Activated CD4-positive, alpha-beta memory T cell treated with anti-CD3 and anti-CD28 coated beads, Interleukin-2, amount 10 ng/mL, durations not matched to agents 7 days and 5 days (primary cell): ENCODE data around the gene SRSF3. TPM values are rescaled to one million over a fixed set of nuclear protein-coding genes. Genes with fewer than 3 reads are reported as not detected.

Source experiments
- CTCF ChIA-PET: fragments of 350-600 bp; sonication (Branson Sonifier 250); formaldehyde crosslinking; loops from one replicate; lab custom pipeline; 2021; ENCODE audit warnings: antibody characterized with exemption, inconsistent platforms; lab: Charles Lee
- POLR2A ChIA-PET: fragments of 350-600 bp; sonication (Branson Sonifier 250); formaldehyde crosslinking; loops from one replicate; lab custom pipeline; 2021; ENCODE audit warnings: antibody characterized with exemption; lab: Charles Lee
- DNase-seq: peaks from one replicate; pipeline ENCODE4 v3.0.0-alpha.2; 2020
- H3K27ac Mint-ChIP-seq: one replicate; pipeline ENCODE4 v1.8.0; 2021; ENCODE audit warnings: mild to moderate bottlenecking, mixed read lengths
- H3K27me3 Mint-ChIP-seq: one replicate; pipeline ENCODE4 v1.8.0; 2021; ENCODE audit warnings: mixed read lengths
- H3K36me3 Mint-ChIP-seq: one replicate; pipeline ENCODE4 v1.8.0; 2021; ENCODE audit warnings: low read depth, mixed read lengths
- H3K4me1 Mint-ChIP-seq: one replicate; pipeline ENCODE4 v1.8.0; 2021; ENCODE audit warnings: mixed read lengths
- H3K4me3 Mint-ChIP-seq: one replicate; pipeline ENCODE4 v1.8.0; 2021; ENCODE audit warnings: mild to moderate bottlenecking, mixed read lengths
- H3K9me3 Mint-ChIP-seq: one replicate; pipeline ENCODE4 v1.8.0; 2021; ENCODE audit warnings: mixed read lengths
- total RNA-seq, 2 experiments: library from RNA; stranded (reverse); gene quantifications; one replicate each; pipeline ENCODE4 v1.2.3, GENCODE V29; 2021

SRSF3 gene
- 100 to 1,000 TPM; 384 to 385 TPM for total RNA-seq

GRCh38 chr6:36594029-36594815 is at the start of gene SRSF3:
TSS of gene SRSF3 (plus strand) at chr6:36594362. CDS start at chr6:36596763, 2,401 bp downstream.
- Mint-ChIP-seq H3K4me1 (peaks cover 37% of the 10 kb centered on the region), H3K4me3 (peak within 1 kb of the TSS; percentile 93), H3K9me3 (no peaks in the 10 kb centered on the region), H3K27me3 (no peaks in the 10 kb centered on the region), H3K36me3 (peaks cover 52% of the 10 kb centered on the region), H3K27ac (peak within 1 kb of the TSS; percentile 95)
- ChIA-PET POLR2A (interaction anchor here (0.9 to 12.9 kb wide), 21 partner anchors 9 to 664 kb away, joined by 3 to 225 read pairs (median 4); partner anchors contain the start of genes CDKN1A, KCTD20, MAPK14 and MTCH1), CTCF (interaction anchor here (0.6 to 0.8 kb wide), 4 partner anchors 21 to 172 kb away, joined by 3 to 4 read pairs (median 3); no protein-coding TSS in a partner anchor)
- peak; percentile 97 for DNase-seq

GRCh38 chr6:36545767-36546307 is 48.3 kb upstream of the SRSF3 start:
- Mint-ChIP-seq H3K4me3 (peak overlapping the region; percentile 96), H3K4me1 (peaks cover 47% of the 10 kb centered on the region), H3K27me3 (no peaks in the 10 kb centered on the region), H3K9me3 (no peaks in the 10 kb centered on the region), H3K27ac (peak overlapping the region; percentile 92), H3K36me3 (peaks cover 45% of the 10 kb centered on the region)
- ChIA-PET POLR2A (interaction anchor here (0.6 to 8.0 kb wide), 14 partner anchors 9 to 505 kb away, joined by 3 to 225 read pairs (median 3); partner anchors contain the start of gene SRSF3), CTCF (interaction anchor here (0.6 to 1.3 kb wide), 8 partner anchors 47 to 623 kb away, joined by 3 to 5 read pairs (median 3); no protein-coding TSS in a partner anchor)
- DNase-seq, result no peak

GRCh38 chr6:36546308-36546919 is 47.7 kb upstream of the SRSF3 start:
- Mint-ChIP-seq H3K4me3 (peak overlapping the region; percentile 96), H3K27ac (peak overlapping the region; percentile 92), H3K27me3 (no peaks in the 10 kb centered on the region), H3K36me3 (peaks cover 39% of the 10 kb centered on the region), H3K9me3 (no peaks in the 10 kb centered on the region), H3K4me1 (peaks cover 42% of the 10 kb centered on the region)
- DNase-seq, result peak; percentile 32
- ChIA-PET POLR2A (interaction anchor here (0.6 to 8.0 kb wide), 15 partner anchors 9 to 504 kb away, joined by 3 to 225 read pairs (median 3); partner anchors contain the start of gene SRSF3), CTCF (interaction anchor here (0.8 to 1.3 kb wide), 6 partner anchors 47 to 62 kb away, joined by 3 to 5 read pairs (median 4); no protein-coding TSS in a partner anchor)

GRCh38 chr6:36546920-36547645 is 47.1 kb upstream of the SRSF3 start, which contains the start of gene STK38:
TSS of gene STK38 (minus strand) at chr6:36547479. CDS start at chr6:36540202, 7,277 bp downstream.
- peak; percentile 94 for DNase-seq
- Mint-ChIP-seq H3K4me3 (peak within 1 kb of the TSS; percentile 96), H3K27me3 (no peaks in the 10 kb centered on the region), H3K36me3 (peaks cover 34% of the 10 kb centered on the region), H3K27ac (peak within 1 kb of the TSS; percentile 92), H3K4me1 (peaks cover 37% of the 10 kb centered on the region), H3K9me3 (no peaks in the 10 kb centered on the region)
- ChIA-PET POLR2A (interaction anchor here (0.8 to 8.0 kb wide), 7 partner anchors 8 to 503 kb away, joined by 3 to 225 read pairs (median 3); partner anchors contain the start of gene SRSF3), CTCF (interaction anchor here (0.6 to 1.7 kb wide), 5 partner anchors 33 to 124 kb away, joined by 3 to 6 read pairs (median 4); no protein-coding TSS in a partner anchor)

- CTCF ChIA-PET, result interaction anchor here (0.6 to 1.7 kb wide), 2 partner anchors 32 to 124 kb away, joined by 3 to 6 read pairs; no protein-coding TSS in a partner anchor
- no peaks in the 10 kb centered on the region for H3K9me3 Mint-ChIP-seq
- POLR2A ChIA-PET, result interaction anchor here (1.0 to 8.0 kb wide), 3 partner anchors 28 to 131 kb away, joined by 3 to 225 read pairs (median 4); partner anchors contain the start of genes CDKN1A and SRSF3
- H3K27ac Mint-ChIP-seq, result peak overlapping the region; percentile 73
- DNase-seq, result no peak
- H3K4me1 Mint-ChIP-seq, result peaks cover 35% of the 10 kb centered on the region
- peak overlapping the region; percentile 96 for H3K4me3 Mint-ChIP-seq
- peaks cover 34% of the 10 kb centered on the region for H3K36me3 Mint-ChIP-seq
- H3K27me3 Mint-ChIP-seq, result no peaks in the 10 kb centered on the region
Observed at GRCh38 chr6:36547646-36548400, 46.3 kb upstream of the SRSF3 start.

- DNase-seq, result no peak
- CTCF ChIA-PET, result interaction anchor here (1.7 kb wide), 1 partner anchor 32 kb away, joined by 6 read pairs; no protein-coding TSS in a partner anchor
- Mint-ChIP-seq H3K36me3 (peaks cover 31% of the 10 kb centered on the region), H3K4me3 (no peak overlapping the region), H3K4me1 (peaks cover 32% of the 10 kb centered on the region), H3K27me3 (no peaks in the 10 kb centered on the region), H3K9me3 (no peaks in the 10 kb centered on the region), H3K27ac (no peak overlapping the region)
- POLR2A ChIA-PET, result interaction anchor here (1.0 to 8.0 kb wide), 3 partner anchors 28 to 130 kb away, joined by 3 to 225 read pairs (median 4); partner anchors contain the start of genes CDKN1A and SRSF3
Observed at GRCh38 chr6:36548401-36548743, 45.8 kb upstream of the SRSF3 start.

- Mint-ChIP-seq H3K36me3 (peaks cover 17% of the 10 kb centered on the region), H3K9me3 (no peaks in the 10 kb centered on the region), H3K27me3 (no peaks in the 10 kb centered on the region), H3K4me3 (no peak overlapping the region), H3K4me1 (peaks cover 18% of the 10 kb centered on the region), H3K27ac (no peak overlapping the region)
- no peak for DNase-seq
- POLR2A ChIA-PET, result interaction anchor here (0.6 kb wide), 1 partner anchor 71 kb away, joined by 3 read pairs; no protein-coding TSS in a partner anchor
- CTCF ChIA-PET, result interaction anchor here (1.2 kb wide), 1 partner anchor 29 kb away, joined by 3 read pairs; no protein-coding TSS in a partner anchor
Observed at GRCh38 chr6:36550473-36551000, 43.6 kb upstream of the SRSF3 start.

GRCh38 chr6:36555750-36556252 is 38.4 kb upstream of the SRSF3 start:
- CTCF ChIA-PET, result no interaction called here
- Mint-ChIP-seq H3K27me3 (peaks cover 9% of the 10 kb centered on the region), H3K4me1 (no peaks in the 10 kb centered on the region), H3K9me3 (no peaks in the 10 kb centered on the region), H3K36me3 (no peaks in the 10 kb centered on the region), H3K27ac (no peak overlapping the region), H3K4me3 (no peak overlapping the region)
- POLR2A ChIA-PET, result interaction anchor here (1.4 kb wide), 1 partner anchor 9 kb away, joined by 3 read pairs; no protein-coding TSS in a partner anchor
- DNase-seq, result no peak

- Mint-ChIP-seq H3K36me3 (no peaks in the 10 kb centered on the region), H3K4me1 (no peaks in the 10 kb centered on the region), H3K9me3 (no peaks in the 10 kb centered on the region), H3K27ac (no peak overlapping the region), H3K27me3 (peaks cover 13% of the 10 kb centered on the region), H3K4me3 (no peak overlapping the region)
- no peak for DNase-seq
- CTCF ChIA-PET, result no interaction called here
- POLR2A ChIA-PET, result interaction anchor here (0.6 kb wide), 1 partner anchor 10 kb away, joined by 3 read pairs; no protein-coding TSS in a partner anchor
Observed at GRCh38 chr6:36556281-36556680, 37.9 kb upstream of the SRSF3 start.

GRCh38 chr6:36559011-36559793 is 35.0 kb upstream of the SRSF3 start:
- Mint-ChIP-seq H3K9me3 (no peaks in the 10 kb centered on the region), H3K27me3 (peaks cover 24% of the 10 kb centered on the region), H3K4me3 (no peak overlapping the region), H3K27ac (no peak overlapping the region), H3K36me3 (no peaks in the 10 kb centered on the region), H3K4me1 (no peaks in the 10 kb centered on the region)
- ChIA-PET CTCF (no interaction called here), POLR2A (no interaction called here)
- DNase-seq, result no peak
